Measurements from ENCODE around the gene UCN. TPM values are rescaled to one million over a fixed set of nuclear protein-coding genes. Genes with fewer than 3 reads are reported as not detected.
"Not testable (repeated sequence)": the region's sequence is repeated elsewhere in the genome, so short reads cannot be mapped to it uniquely, and the experiment has no call there.

UCN gene
- total RNA-seq, 2 experiments from 2014 or later: 3.7 to 5.1 TPM

DNA sequence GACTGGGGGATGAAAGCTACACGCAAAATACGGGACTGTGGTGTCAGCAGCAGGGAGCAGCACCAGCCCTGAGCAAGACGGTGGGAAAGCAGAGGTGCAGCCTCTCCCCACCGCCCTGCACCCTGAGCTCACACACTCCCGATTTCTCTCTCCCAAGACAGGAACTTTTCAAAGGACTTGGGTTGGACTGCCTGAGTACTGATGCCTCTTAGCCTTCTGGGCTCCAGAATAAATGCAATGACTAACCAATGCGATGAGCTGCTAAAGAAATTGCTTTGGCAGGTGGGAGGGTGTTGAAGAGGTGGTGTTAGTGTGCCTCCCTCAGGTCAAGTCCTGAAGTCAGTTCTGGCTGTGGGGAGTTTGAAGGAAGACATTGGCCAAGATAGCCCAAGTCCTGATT is 16.4 kb downstream of the UCN start:
- Mint-ChIP-seq H3K4me3 (no peak overlapping the region), H3K27ac (no peak overlapping the region), H3K4me1 (no peaks in the 10 kb centered on the region), H3K9me3 (no peaks in the 10 kb centered on the region), H3K36me3 (no peaks in the 10 kb centered on the region), H3K27me3 (peaks cover 41% of the 10 kb centered on the region)
- ATAC-seq (ENCODE audit: low read depth) (no peak), DNase-seq (no peak)
- POLR2A ChIA-PET: no interaction called here

DNA sequence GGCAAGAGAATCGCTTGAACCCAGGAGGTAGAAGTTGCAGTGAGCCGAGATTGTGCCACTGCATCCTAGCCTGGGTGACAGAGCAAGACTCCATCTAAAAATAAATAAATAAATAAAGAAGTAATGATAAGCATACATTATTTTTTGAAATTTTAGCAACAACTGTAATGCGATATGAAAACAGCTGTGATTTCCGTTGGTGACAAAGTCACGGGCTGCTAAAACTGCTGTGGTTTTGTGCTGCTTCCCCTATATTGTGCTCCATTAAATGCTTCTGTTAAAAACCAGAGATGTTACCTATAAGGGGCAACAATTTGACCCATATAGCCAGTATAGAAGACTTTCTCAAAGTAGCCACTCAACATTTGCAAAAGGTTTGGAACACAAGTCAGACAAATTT is 17.7 kb downstream of the UCN start:
- H3K36me3 Mint-ChIP-seq: no peaks in the 10 kb centered on the region
- no peaks in the 10 kb centered on the region for H3K9me3 Mint-ChIP-seq
- H3K4me3 Mint-ChIP-seq: no peak overlapping the region
- no peak for ATAC-seq (ENCODE audit: low read depth)
- no peak for DNase-seq
- H3K27ac Mint-ChIP-seq: no peak overlapping the region
- H3K4me1 Mint-ChIP-seq: no peaks in the 10 kb centered on the region
- peaks cover 51% of the 10 kb centered on the region for H3K27me3 Mint-ChIP-seq
- POLR2A ChIA-PET: no interaction called here

DNA sequence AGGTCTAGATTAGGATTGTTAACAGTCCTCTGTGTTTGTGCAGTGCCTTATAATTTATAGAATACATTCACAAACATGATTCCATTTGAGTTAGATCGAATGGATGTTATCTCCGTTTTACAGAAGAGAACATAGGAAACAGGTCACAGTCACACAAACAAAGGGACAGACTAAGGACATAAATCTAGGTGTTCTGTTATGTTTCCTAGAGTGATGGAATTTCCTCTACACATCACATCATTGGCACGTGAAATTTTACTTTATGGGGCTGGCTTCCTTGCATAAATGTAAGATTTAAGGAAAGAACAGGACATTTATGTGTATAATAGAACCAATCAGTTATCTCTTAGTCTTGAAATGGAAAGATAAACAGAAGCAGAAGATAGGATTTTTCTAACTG is 19.6 kb downstream of the UCN start:
- Mint-ChIP-seq H3K9me3 (no peaks in the 10 kb centered on the region), H3K36me3 (no peaks in the 10 kb centered on the region), H3K4me3 (no peak overlapping the region), H3K27ac (no peak overlapping the region), H3K27me3 (peaks cover 56% of the 10 kb centered on the region), H3K4me1 (no peaks in the 10 kb centered on the region)
- POLR2A ChIA-PET: no interaction called here
- ATAC-seq (ENCODE audit: low read depth): no peak
- no peak for DNase-seq

DNA sequence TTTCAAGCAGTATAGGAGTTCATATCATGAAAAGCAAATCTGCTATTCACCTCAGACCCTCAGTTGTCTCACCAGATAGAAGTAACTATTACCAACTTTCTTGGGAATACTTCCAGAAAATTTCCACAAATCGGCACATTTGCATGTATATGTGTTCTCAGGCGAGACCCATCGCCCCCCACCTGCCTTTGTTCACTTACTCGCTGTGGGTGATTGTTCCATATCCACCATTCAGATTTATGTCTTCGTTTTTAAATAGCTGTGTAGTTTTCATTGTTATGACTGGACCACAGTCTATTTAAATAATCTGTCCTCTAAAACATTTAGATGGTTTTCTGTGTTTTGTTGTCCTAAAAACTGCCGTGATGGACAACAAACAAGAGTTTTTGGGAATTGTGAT is 22.8 kb downstream of the UCN start:
- ATAC-seq (ENCODE audit: low read depth) (no peak), DNase-seq (no peak)
- H3K27ac Mint-ChIP-seq: no peak overlapping the region
- H3K27me3 Mint-ChIP-seq: peaks cover 43% of the 10 kb centered on the region
- POLR2A ChIA-PET: no interaction called here
- no peak overlapping the region for H3K4me3 Mint-ChIP-seq
- no peaks in the 10 kb centered on the region for H3K4me1 Mint-ChIP-seq
- no peaks in the 10 kb centered on the region for H3K9me3 Mint-ChIP-seq
- no peaks in the 10 kb centered on the region for H3K36me3 Mint-ChIP-seq

DNA sequence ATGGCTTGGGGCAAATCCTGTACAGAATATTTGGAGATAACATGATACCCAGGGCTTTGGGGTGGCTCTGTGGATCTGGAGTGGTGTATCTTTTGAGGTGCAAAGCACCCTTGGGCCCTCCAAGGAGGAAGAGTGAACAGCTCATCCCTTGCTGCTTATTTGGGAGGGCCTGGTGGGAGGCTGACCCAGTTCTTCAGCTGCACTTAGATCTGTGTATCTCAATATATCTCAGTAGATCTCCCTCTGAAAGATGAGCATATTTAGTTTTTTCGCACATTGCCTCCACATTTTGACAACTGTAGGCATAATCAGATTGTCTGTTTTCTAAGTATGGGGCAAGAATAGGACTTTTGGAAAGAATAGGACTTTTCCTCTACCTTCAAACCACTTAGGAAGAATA is 23.2 kb downstream of the UCN start:
- Mint-ChIP-seq H3K9me3 (no peaks in the 10 kb centered on the region), H3K4me3 (no peak overlapping the region), H3K4me1 (peaks cover under 1% of the 10 kb centered on the region), H3K27me3 (peaks cover 43% of the 10 kb centered on the region), H3K27ac (no peak overlapping the region), H3K36me3 (no peaks in the 10 kb centered on the region)
- no peak for DNase-seq
- ATAC-seq (ENCODE audit: low read depth): no peak
- POLR2A ChIA-PET: no interaction called here

DNA sequence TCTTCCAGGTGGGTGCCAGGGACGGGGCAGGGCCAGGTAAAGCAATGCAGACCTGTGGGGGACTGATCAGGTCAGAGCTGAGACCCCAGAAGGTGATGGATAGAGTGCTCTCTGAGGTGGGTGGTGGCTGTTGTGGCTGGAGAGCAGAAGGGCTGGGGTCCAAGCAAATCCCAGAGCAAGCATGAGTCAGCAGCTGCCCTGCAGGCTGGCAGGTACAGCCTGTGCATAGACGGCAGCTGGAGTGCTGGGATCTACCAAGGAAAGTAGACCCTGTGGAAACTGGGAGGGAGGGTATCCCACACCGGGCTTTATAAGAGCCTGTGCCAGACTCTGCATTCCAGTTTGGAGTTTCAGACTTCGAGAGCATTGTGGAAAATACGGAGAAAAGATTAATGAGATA is 25.4 kb downstream of the UCN start:
- H3K36me3 Mint-ChIP-seq: no peaks in the 10 kb centered on the region
- no peak overlapping the region for H3K27ac Mint-ChIP-seq
- no peak overlapping the region for H3K4me3 Mint-ChIP-seq
- no peaks in the 10 kb centered on the region for H3K9me3 Mint-ChIP-seq
- peaks cover 4% of the 10 kb centered on the region for H3K4me1 Mint-ChIP-seq
- DNase-seq (no peak), ATAC-seq (ENCODE audit: low read depth) (no peak)
- peaks cover 37% of the 10 kb centered on the region for H3K27me3 Mint-ChIP-seq
- POLR2A ChIA-PET: interaction anchor here (0.6 kb wide), 1 partner anchor 17 kb away, joined by 3 read pairs; no protein-coding TSS in a partner anchor

DNA sequence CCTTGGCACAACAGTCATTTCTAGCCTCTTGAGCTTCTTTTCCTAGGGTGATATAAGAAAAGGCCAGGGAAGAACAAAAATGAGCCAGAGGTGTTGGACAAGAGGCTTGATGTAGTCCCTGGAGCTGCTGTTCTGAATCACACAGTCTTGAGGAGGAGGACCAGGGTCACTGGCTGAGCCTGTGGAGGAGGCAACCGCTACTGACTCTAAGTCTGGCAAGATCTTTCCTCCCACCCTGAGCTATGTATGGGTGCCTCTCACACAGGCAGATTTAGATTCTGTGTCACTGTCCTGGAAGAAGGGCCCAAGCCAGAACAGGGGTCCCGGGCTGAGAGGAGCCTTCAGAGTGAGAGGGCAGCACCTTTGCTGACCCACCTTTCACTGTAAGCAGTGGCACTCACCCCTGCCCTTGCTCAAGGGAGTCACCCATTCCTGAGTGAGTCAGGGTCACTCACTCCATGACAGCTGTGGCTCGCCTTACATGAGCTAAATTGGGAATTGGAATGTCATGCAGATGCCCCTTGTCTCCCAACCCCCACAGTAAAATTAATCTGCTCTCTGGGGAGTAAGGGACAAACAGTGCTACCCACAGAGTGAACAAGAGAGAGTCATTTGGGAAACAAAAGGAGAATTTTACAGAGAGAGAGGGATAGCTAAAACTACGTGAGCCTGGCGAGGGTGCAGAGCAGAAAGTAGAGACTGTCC is 26.2 kb downstream of the UCN start, which contains the start of gene TRIM54:
TSS of gene TRIM54 (plus strand) at position 575 of the 705 bp plus-strand sequence. CDS start 303 bp downstream, outside the sequence.
- Mint-ChIP-seq H3K4me1 (peaks cover 4% of the 10 kb centered on the region), H3K27ac (no peak within 1 kb of the TSS), H3K27me3 (peaks cover 32% of the 10 kb centered on the region), H3K4me3 (no peak within 1 kb of the TSS), H3K36me3 (no peaks in the 10 kb centered on the region), H3K9me3 (no peaks in the 10 kb centered on the region)
- POLR2A ChIA-PET: interaction anchor here (0.5 kb wide), 1 partner anchor 223 kb away, joined by 6 read pairs; no protein-coding TSS in a partner anchor
- no peak for ATAC-seq (ENCODE audit: low read depth)
- no peak for DNase-seq

DNA sequence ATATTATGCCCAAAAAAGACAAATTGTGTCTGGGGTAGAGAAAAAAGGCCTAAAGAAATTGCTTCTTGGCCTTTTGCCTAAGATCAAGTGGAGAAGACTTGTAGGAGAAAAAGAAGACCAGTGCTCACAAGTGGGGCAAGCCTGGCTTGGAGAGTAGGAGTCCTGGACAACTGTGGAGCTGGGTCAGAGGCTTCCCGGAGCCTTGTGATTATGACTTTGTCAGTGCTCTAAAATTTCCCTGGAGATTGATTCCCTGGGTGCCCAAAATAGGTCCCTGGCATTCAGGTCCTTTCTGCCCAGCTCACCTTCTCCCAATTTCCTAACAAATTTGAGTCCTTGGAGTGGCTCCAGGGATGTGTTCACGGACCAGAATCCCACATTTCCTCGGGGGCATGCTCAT is 26.8 kb downstream of the UCN start:
- Mint-ChIP-seq H3K27ac (no peak overlapping the region), H3K4me3 (no peak overlapping the region), H3K9me3 (no peaks in the 10 kb centered on the region), H3K4me1 (peaks cover 4% of the 10 kb centered on the region), H3K36me3 (no peaks in the 10 kb centered on the region), H3K27me3 (peaks cover 26% of the 10 kb centered on the region)
- POLR2A ChIA-PET: no interaction called here
- no peak for DNase-seq
- ATAC-seq (ENCODE audit: low read depth): no peak

DNA sequence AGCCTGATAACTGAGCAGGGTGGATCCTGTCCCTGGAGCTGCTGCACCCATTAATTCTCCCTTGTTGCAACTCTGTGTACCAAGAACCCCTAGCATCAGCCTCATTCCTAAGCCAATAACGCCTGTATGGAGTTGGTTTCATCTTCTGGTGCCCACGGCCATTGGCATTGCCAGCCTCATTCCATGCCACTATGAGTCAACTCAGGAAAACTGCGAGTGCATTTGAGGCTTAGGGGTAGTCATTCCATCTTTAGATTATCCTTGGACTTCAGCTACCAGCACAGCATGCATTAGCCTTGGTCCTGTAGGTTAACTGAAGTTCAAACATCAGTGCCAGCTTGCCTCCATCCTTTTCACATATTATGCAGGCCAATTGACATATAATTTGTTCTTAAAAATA is 27.4 kb downstream of the UCN start:
- Mint-ChIP-seq H3K27ac (no peak overlapping the region), H3K4me3 (no peak overlapping the region), H3K27me3 (peaks cover 21% of the 10 kb centered on the region), H3K4me1 (peaks cover 4% of the 10 kb centered on the region), H3K9me3 (no peaks in the 10 kb centered on the region), H3K36me3 (no peaks in the 10 kb centered on the region)
- no peak for DNase-seq
- ATAC-seq (ENCODE audit: low read depth): no peak
- POLR2A ChIA-PET: no interaction called here

DNA sequence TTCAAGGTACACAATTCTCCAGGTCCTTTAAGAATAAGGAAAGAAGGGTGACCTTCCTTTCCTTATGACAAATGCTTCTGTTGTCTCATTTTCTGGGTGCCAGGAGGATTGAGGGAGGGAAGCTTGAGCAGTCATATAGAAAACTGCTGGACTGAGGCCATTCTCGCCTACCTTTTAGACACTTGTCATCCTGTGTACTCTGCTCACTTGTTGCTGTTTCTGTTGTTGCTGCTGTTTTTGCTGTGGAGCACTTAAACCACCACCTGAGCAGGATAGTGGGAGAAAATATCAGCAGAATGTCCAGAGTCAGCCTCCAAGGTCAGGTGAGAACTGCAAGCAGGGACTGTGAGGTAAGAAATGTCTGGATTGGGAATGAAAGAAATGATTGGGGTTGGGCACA is 30.2 kb downstream of the UCN start:
- Mint-ChIP-seq H3K27me3 (peaks cover 14% of the 10 kb centered on the region), H3K9me3 (no peaks in the 10 kb centered on the region), H3K36me3 (no peaks in the 10 kb centered on the region), H3K27ac (no peak overlapping the region), H3K4me1 (peaks cover 6% of the 10 kb centered on the region), H3K4me3 (no peak overlapping the region)
- POLR2A ChIA-PET: no interaction called here
- DNase-seq (no peak), ATAC-seq (ENCODE audit: low read depth) (no peak)

DNA sequence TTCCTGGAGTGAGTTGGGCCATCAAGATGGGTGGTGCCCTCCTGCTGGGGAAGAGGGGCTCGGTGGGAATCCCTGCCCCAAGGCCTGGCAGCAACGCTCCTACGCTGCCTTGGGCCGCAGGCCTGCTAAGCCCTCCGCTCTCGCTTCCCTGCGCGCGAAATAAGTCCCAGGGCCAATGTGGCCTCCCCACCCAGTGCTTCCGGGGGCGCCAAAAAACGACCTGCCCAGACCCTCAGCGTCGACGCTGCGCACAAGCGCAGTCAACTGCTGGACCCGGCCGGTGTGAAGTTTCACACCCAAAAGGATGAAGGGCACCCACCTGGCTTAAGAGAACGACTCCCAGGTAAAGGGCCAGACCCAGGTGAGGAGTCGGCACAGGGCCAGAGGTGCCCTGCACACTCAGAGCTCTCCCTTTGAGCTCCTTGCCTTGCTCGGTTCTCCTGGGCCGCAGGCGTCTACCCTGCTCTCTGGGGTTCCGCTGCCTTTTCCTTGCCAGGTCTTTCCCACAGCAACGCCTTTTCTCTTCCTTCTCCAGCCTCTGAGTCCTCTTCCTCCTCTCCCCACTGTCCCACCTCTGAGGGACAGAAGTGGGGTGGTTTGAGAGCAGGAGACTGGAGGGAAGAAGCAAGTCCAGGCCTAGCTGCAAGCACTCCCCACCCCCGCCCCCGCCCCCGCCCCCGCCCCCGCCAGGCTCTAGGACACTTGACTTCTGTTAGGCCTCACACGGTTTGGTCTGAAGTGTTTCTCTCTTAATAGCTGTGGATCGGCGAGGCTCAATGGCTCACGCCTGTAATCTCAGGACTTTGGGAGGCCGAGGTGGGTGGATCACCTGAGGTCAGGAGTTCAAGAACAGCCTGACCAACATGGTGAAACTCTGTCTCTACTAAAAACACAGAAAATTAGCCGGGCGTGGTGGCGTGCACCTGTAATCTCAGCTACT is 32.8 kb downstream of the UCN start, which contains the start of gene DNAJC5G:
TSS of gene DNAJC5G (plus strand) at position 223 of the 940 bp plus-strand sequence. CDS start 1,296 bp downstream, outside the sequence.
- DNase-seq (no peak), ATAC-seq (ENCODE audit: low read depth) (no peak)
- Mint-ChIP-seq H3K27me3 (peaks cover 12% of the 10 kb centered on the region), H3K9me3 (no peaks in the 10 kb centered on the region), H3K36me3 (no peaks in the 10 kb centered on the region), H3K4me3 (no peak within 1 kb of the TSS), H3K4me1 (peaks cover 11% of the 10 kb centered on the region), H3K27ac (no peak within 1 kb of the TSS)
- POLR2A ChIA-PET: no interaction called here

DNA sequence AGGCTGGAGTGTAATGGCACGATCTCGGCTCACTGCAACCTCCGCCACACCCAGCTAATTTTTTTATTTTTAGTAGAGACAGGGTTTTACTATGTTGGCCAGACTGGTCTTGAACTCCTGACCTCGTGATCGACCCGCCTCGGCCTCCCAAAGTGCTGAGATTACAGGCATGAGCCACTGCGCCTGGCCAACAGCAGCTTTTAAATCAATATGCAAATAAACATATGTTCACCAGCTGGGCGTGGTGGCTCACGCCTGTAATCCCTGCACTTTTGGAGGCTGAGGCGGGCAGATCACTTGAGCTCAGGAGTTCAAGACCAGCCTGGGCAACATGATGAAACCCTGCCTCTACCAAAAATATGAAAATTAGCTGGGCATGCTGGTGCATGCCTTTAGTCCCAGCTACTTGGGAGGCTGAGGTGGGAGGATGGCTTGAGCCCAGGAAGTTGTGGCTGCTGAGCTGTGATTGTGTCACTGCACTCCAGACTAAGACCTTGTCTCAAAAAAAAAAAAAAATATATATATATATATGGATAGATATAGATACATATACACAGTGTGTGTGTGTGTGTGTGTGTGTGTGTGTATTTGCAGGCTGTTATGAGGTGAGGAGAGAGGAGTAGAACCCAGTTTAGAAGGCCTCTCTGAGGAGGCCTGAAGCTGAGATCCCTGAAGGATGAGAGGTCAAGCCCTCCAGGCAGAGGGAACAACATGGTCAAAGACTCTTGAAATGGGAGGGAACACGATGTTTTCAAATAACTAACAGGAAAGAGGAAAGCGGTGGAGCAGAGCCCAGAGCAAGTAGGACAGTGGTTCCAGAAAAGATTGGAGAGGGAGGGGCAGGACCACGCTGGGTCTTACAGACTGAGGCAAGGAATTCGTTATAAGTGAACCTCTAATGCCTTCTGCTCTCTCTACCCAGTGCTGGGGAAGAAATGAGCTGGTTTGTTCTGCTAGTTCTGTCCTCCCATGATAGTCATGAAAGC is 35.4 kb downstream of the UCN start:
- POLR2A ChIA-PET: interaction anchor here (0.6 kb wide), 1 partner anchor 89 kb away, joined by 3 read pairs; no protein-coding TSS in a partner anchor
- H3K36me3 Mint-ChIP-seq; DNase-seq; ATAC-seq (ENCODE audit: low read depth); H3K27ac Mint-ChIP-seq; H3K4me1 Mint-ChIP-seq; H3K4me3 Mint-ChIP-seq; H3K9me3 Mint-ChIP-seq: not testable (repeated sequence)
- H3K27me3 Mint-ChIP-seq: peaks cover 21% of the 10 kb centered on the region

All from activated naive CD8-positive, alpha-beta T cell treated with anti-CD3 and anti-CD28 coated beads, Interleukin-2, amount 10 ng/mL, durations not matched to agents 7 days and 5 days (primary cell).